Panc1 (cell line): ENCODE results near the gene ATG13. TPM values are rescaled to one million over a fixed set of nuclear protein-coding genes. Genes with fewer than 3 reads are reported as not detected.

Source experiments
- ATAC-seq: fragments of 200-7000 bp; cut with Tn5 transposase; 2 replicates; pipeline ENCODE4 v1.9.1; 2020; ENCODE audit warnings: mild to moderate bottlenecking, moderate library complexity
- BruUV-seq: library from RNA; stranded (reverse); fragments of 400-500 nt; replicated peaks from 2 replicates; lab custom pipeline; 2021; lab: Mats Ljungman, UMichigan
- CTCF ChIA-PET: fragments of 300-600 bp; sonication (Branson Sonifier 250); formaldehyde crosslinking; loops from one replicate; lab custom pipeline; 2022; ENCODE audit warnings: antibody characterized with exemption; lab: Charles Lee
- POLR2A ChIA-PET: fragments of 300-600 bp; sonication (Branson Sonifier 250); formaldehyde crosslinking; loops from one replicate; lab custom pipeline; 2022; ENCODE audit warnings: antibody characterized with exemption; lab: Charles Lee
- DNase-seq: peaks from one replicate; pipeline ENCODE4 v3.0.0-alpha.2; 2010; ENCODE audit warnings: low read depth, low spot score
- H3K27ac ChIP-seq: 2 replicates; pipeline ENCODE4 v1.5.1; 2011; ENCODE audit warnings: mild to moderate bottlenecking, low read length, inconsistent platforms
- H3K27me3 ChIP-seq: fragments of 200-500 bp; sonication (Bioruptor generic); 2 replicates; pipeline ENCODE4 v1.6.0; 2014; ENCODE audit warnings: low read length, inconsistent platforms; ENCODE audit not compliant: control insufficient read depth, insufficient read depth
- H3K36me3 ChIP-seq: fragments of 200-500 bp; sonication (Bioruptor generic); 2 replicates; pipeline ENCODE4 v1.5.1; 2014; ENCODE audit warnings: inconsistent platforms, mild to moderate bottlenecking, low read length, moderate library complexity; ENCODE audit not compliant: control insufficient read depth, insufficient read depth
- H3K4me1 ChIP-seq: 2 replicates; pipeline ENCODE4 v1.5.1; 2011; ENCODE audit warnings: inconsistent platforms, mild to moderate bottlenecking, low read length, moderate library complexity; ENCODE audit not compliant: control insufficient read depth, insufficient read depth
- H3K4me3 ChIP-seq, 2 experiments: 2 replicates each; pipeline ENCODE4 v1.5.1; 2011 to 2012; ENCODE audit warnings: low read depth in 2 of 2, low read length in 2 of 2, mild to moderate bottlenecking in 2 of 2, inconsistent platforms in 1 of 2, moderate library complexity in 1 of 2
- H3K9me3 ChIP-seq: fragments of 200-500 bp; sonication (Bioruptor generic); 2 replicates; pipeline ENCODE4 v1.5.1; 2014; ENCODE audit warnings: low read depth, mild to moderate bottlenecking, inconsistent platforms, low read length, moderate library complexity; ENCODE audit not compliant: control insufficient read depth, insufficient read depth
- POLR2AphosphoS5 ChIP-seq: IDR thresholded peaks from 2 replicates; pipeline ENCODE4 v1.6.1; 2012; ENCODE audit warnings: mild to moderate bottlenecking, low read depth, low read length, moderate library complexity
- REST ChIP-seq, 2 experiments: IDR thresholded peaks; 2 replicates each; pipeline ENCODE4 v1.6.1; 2011 to 2012; ENCODE audit warnings: low read depth in 2 of 2, control low read depth in 1 of 2, low read length in 1 of 2, mild to moderate bottlenecking in 1 of 2, moderate library complexity in 1 of 2; ENCODE audit not compliant: insufficient read depth in 1 of 2
- SIN3A ChIP-seq: IDR thresholded peaks from 2 replicates; pipeline ENCODE4 v1.6.1; 2012; ENCODE audit warnings: low read depth, mild to moderate bottlenecking, low read length, moderate library complexity, borderline replicate concordance; ENCODE audit not compliant: insufficient read depth
- TCF7L2 ChIP-seq: IDR thresholded peaks from 2 replicates; pipeline ENCODE4 v1.6.1; 2011; ENCODE audit warnings: mild to moderate bottlenecking, low read depth, low read length, inconsistent platforms
- in situ Hi-C: cut with HindIII; loops from 2 replicates; pipeline ENCODE4 v1.10.0; 2016; ENCODE audit warnings: low sequenced_read_pairs, low pct_unique_long_range_greater_than_20kb
- intact Hi-C: fragments of 100-400 bp; cut with micrococcal nuclease; formaldehyde crosslinking; loops from one replicate; pipeline ENCODE4 v1.10.0; 2022; ENCODE audit not compliant: unreplicated experiment
- total RNA-seq: library from RNA; stranded (reverse); gene quantifications from one replicate; pipeline ENCODE4 v1.2.1, GENCODE V29; 2021; ENCODE audit not compliant: unreplicated experiment
- TF ChIP-seq, protein P1 (sequence below): fragments of 450-650 bp; IDR thresholded peaks from 2 replicates; pipeline ENCODE4 v1.5.1; 2017; ENCODE audit warnings: mild to moderate bottlenecking

The ATG13 gene
- total RNA-seq, 1 experiment from 2014 or later: 57.9 TPM

DNA sequence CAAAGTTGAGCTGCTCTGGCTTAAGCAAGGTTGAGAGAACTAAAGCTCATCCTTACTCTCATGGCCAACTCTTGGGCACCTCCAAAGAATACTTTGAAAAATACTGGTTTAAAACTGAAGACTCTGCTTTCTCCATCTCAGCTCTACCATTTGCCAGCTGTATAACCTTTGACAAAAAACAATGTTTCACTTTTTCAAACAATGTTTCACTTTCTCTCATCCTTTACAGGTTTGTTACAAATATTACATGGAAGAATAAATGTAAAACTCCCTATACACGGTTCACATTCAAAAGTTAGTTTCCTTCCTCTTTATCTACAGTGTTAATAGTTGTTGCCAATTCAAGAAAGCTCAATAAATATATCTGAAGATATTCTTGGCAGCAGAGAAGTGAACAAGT, 42.7 kb upstream of the ATG13 start:
- Histone ChIP-seq H3K4me3 (no peak overlapping the region), H3K4me1 (no peaks in the 10 kb centered on the region), H3K27me3 (no peaks in the 10 kb centered on the region), H3K36me3 (no peaks in the 10 kb centered on the region), H3K9me3 (no peaks in the 10 kb centered on the region), H3K27ac (no peak overlapping the region)
- in situ Hi-C loops (no loop called here), intact Hi-C loops (no loop called here)
- ATAC-seq (no peak), DNase-seq (no peak)
- ChIA-PET POLR2A (interaction anchor here (0.5 kb wide), 1 partner anchor 43 kb away, joined by 3 read pairs; no protein-coding TSS in a partner anchor), CTCF (interaction anchor here (0.6 kb wide), 1 partner anchor 37 kb away, joined by 3 read pairs; no protein-coding TSS in a partner anchor)
- no TSS peak for BruUV-seq
- no peak for TF ChIP-seq POLR2AphosphoS5
- no peak for TF ChIP-seq TCF7L2

DNA sequence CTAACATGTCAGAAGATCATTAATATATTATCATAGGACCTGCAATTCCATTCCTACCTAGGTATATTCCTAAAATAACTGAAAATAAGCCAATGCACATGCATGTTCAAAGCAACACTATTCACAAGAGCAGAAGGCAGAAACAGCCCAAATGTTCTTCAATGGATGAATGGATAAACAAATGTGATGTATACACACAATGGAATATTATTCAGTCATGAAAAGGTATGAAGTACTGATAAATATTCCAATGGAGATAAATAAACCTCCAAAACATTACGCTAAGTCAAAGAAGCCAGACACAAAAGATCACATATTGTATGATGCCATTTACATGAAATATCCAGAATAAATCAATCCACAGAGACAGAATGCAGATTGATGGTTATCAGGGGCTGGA, 40.3 kb upstream of the ATG13 start:
- ATAC-seq: no peak
- POLR2A ChIA-PET: no interaction called here

More for the DNA sequence above, 40.3 kb upstream of the ATG13 start:
- no peak for DNase-seq
- H3K9me3 ChIP-seq: no peaks in the 10 kb centered on the region
- in situ Hi-C loops: no loop called here
- TF ChIP-seq REST (IDR thresholded peaks at IDR 0.05; ENCODE audit: insufficient read depth in 1 of 2, low read depth in 2 of 2, low read length in 1 of 2) (no peak), TCF7L2 (no peak), POLR2AphosphoS5 (no peak), SIN3A (no peak)
- TF ChIP-seq, protein P1, sequence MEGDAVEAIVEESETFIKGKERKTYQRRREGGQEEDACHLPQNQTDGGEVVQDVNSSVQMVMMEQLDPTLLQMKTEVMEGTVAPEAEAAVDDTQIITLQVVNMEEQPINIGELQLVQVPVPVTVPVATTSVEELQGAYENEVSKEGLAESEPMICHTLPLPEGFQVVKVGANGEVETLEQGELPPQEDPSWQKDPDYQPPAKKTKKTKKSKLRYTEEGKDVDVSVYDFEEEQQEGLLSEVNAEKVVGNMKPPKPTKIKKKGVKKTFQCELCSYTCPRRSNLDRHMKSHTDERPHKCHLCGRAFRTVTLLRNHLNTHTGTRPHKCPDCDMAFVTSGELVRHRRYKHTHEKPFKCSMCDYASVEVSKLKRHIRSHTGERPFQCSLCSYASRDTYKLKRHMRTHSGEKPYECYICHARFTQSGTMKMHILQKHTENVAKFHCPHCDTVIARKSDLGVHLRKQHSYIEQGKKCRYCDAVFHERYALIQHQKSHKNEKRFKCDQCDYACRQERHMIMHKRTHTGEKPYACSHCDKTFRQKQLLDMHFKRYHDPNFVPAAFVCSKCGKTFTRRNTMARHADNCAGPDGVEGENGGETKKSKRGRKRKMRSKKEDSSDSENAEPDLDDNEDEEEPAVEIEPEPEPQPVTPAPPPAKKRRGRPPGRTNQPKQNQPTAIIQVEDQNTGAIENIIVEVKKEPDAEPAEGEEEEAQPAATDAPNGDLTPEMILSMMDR: no peak
- no peaks in the 10 kb centered on the region for H3K27me3 ChIP-seq
- no peaks in the 10 kb centered on the region for H3K36me3 ChIP-seq
- H3K4me1 ChIP-seq: no peaks in the 10 kb centered on the region; the same call in 1 of the 2 replicates
- no peak overlapping the region for H3K4me3 ChIP-seq
- H3K27ac ChIP-seq: no peak overlapping the region
- no TSS peak for BruUV-seq
- intact Hi-C loops: no loop called here
- CTCF ChIA-PET: no interaction called here
